Erythroblast (primary cell): Measurements from ENCODE around the gene OSBP2.

Experiments used
- GATA1 ChIP-seq: IDR thresholded peaks from 2 replicates; pipeline ENCODE4 v1.6.1; 2011; ENCODE audit warnings: low read depth, mild to moderate bottlenecking, control low read depth, low read length, moderate library complexity
- POLR2A ChIP-seq: IDR thresholded peaks from 2 replicates; pipeline ENCODE4 v1.6.1; 2011; ENCODE audit warnings: mild to moderate bottlenecking, low read length

DNA sequence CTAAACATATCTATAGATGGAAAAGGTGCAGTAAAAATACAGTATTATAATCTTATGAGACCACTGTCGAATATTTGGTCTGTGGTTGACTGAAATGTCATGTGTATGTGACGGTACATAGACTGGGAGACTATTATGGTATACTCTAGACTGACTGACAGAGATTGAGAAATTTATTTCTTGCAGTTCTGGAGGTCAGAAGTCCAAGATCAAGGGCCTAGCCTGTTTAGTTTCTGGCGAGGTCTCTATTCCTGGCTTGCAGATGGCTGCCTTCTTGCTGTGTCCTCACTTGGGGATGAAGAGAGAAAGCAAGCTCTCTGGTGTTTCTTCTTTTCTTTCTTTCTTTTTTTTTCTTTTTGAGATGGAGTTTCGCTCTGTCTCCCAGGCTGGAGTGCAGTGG lies 7.3 kb upstream of the OSBP2 start:
- TF ChIP-seq POLR2A (no peak), GATA1 (no peak)
